Osteocyte (in vitro differentiated cells): ENCODE data around the gene RPL32. TPM values are rescaled to one million over a fixed set of nuclear protein-coding genes. Genes with fewer than 3 reads are reported as not detected.

ENCODE experiments used
- DNase-seq: peaks from one replicate; pipeline ENCODE4 v3.0.0; 2021; ENCODE audit warnings: mixed read lengths; ENCODE audit not compliant: unreplicated experiment; ENCODE audit errors: extremely low spot score
- H3K27ac Mint-ChIP-seq: one replicate; pipeline ENCODE4 v1.8.0; 2021; ENCODE audit warnings: mild to moderate bottlenecking, mixed read lengths; ENCODE audit not compliant: unreplicated experiment
- H3K27me3 Mint-ChIP-seq: one replicate; pipeline ENCODE4 v1.8.0; 2021; ENCODE audit warnings: mixed read lengths; ENCODE audit not compliant: unreplicated experiment
- H3K36me3 Mint-ChIP-seq: one replicate; pipeline ENCODE4 v1.8.0; 2021; ENCODE audit warnings: mixed read lengths; ENCODE audit not compliant: unreplicated experiment
- H3K4me1 Mint-ChIP-seq: one replicate; pipeline ENCODE4 v1.8.0; 2021; ENCODE audit warnings: mixed read lengths; ENCODE audit not compliant: unreplicated experiment
- H3K4me3 Mint-ChIP-seq: one replicate; pipeline ENCODE4 v1.8.0; 2021; ENCODE audit warnings: mild to moderate bottlenecking, moderate library complexity, mixed read lengths; ENCODE audit not compliant: unreplicated experiment
- H3K9me3 Mint-ChIP-seq: one replicate; pipeline ENCODE4 v1.8.0; 2021; ENCODE audit warnings: mixed read lengths; ENCODE audit not compliant: unreplicated experiment
- CTCF ChIP-seq: fragments of 200-600 bp; sonication (generic); IDR thresholded peaks from 2 replicates; pipeline ENCODE4 v1.5.0; 2021; ENCODE audit warnings: antibody characterized with exemption, mild to moderate bottlenecking, moderate library complexity
- total RNA-seq: library from RNA; stranded (reverse); gene quantifications from 2 replicates; pipeline ENCODE4 v1.2.1, GENCODE V29; 2021

Gene RPL32
- total RNA-seq, 1 donor from 2014 or later, result 1,247 TPM

- Mint-ChIP-seq H3K27ac (no peak overlapping the region), H3K9me3 (no peaks in the 10 kb centered on the region), H3K4me1 (peaks cover 16% of the 10 kb centered on the region), H3K4me3 (no peak overlapping the region), H3K27me3 (peaks cover 8% of the 10 kb centered on the region), H3K36me3 (no peaks in the 10 kb centered on the region)
- no peak for DNase-seq
- no peak for TF ChIP-seq CTCF
Measured at GRCh38 chr3:12865271-12865670, 23.9 kb upstream of the RPL32 start.

- no peak for DNase-seq
- H3K4me3 Mint-ChIP-seq, result no peak overlapping the region
- H3K27me3 Mint-ChIP-seq, result peaks cover 10% of the 10 kb centered on the region
- no peak overlapping the region for H3K27ac Mint-ChIP-seq
- H3K4me1 Mint-ChIP-seq, result no peaks in the 10 kb centered on the region
- TF ChIP-seq CTCF, result no peak
- H3K9me3 Mint-ChIP-seq, result no peaks in the 10 kb centered on the region
- no peaks in the 10 kb centered on the region for H3K36me3 Mint-ChIP-seq
Measured at GRCh38 chr3:12862387-12862786, 21.0 kb upstream of the RPL32 start.

- H3K4me1 Mint-ChIP-seq, result no peaks in the 10 kb centered on the region
- no peak for DNase-seq
- no peak for TF ChIP-seq CTCF
- no peak overlapping the region for H3K27ac Mint-ChIP-seq
- no peaks in the 10 kb centered on the region for H3K36me3 Mint-ChIP-seq
- no peaks in the 10 kb centered on the region for H3K9me3 Mint-ChIP-seq
- H3K4me3 Mint-ChIP-seq, result no peak overlapping the region
- H3K27me3 Mint-ChIP-seq, result peaks cover 17% of the 10 kb centered on the region
Measured at GRCh38 chr3:12861611-12862010, 20.2 kb upstream of the RPL32 start.

- no peak overlapping the region for H3K4me3 Mint-ChIP-seq
- DNase-seq, result no peak
- no peaks in the 10 kb centered on the region for H3K9me3 Mint-ChIP-seq
- no peaks in the 10 kb centered on the region for H3K36me3 Mint-ChIP-seq
- TF ChIP-seq CTCF, result no peak
- no peak overlapping the region for H3K27ac Mint-ChIP-seq
- no peaks in the 10 kb centered on the region for H3K4me1 Mint-ChIP-seq
- peaks cover 24% of the 10 kb centered on the region for H3K27me3 Mint-ChIP-seq
Measured at GRCh38 chr3:12859840-12860239, 18.5 kb upstream of the RPL32 start.

GRCh38 chr3:12856626-12857025, 15.3 kb upstream of the RPL32 start:
- H3K4me3 Mint-ChIP-seq, result no peak overlapping the region
- no peak for DNase-seq
- no peaks in the 10 kb centered on the region for H3K36me3 Mint-ChIP-seq
- peaks cover 43% of the 10 kb centered on the region for H3K27me3 Mint-ChIP-seq
- no peaks in the 10 kb centered on the region for H3K4me1 Mint-ChIP-seq
- H3K9me3 Mint-ChIP-seq, result no peaks in the 10 kb centered on the region
- no peak overlapping the region for H3K27ac Mint-ChIP-seq
- TF ChIP-seq CTCF, result no peak
